Measurements from ENCODE around the gene CCDC82.
"Not testable (repeated sequence)": the region's sequence is repeated elsewhere in the genome, so short reads cannot be mapped to it uniquely, and the experiment has no call there.

CCDC82 gene

GRCh38 chr11:96389720-96390487 is at the start of gene CCDC82, which contains the start of gene JRKL:
CCDC82 (minus strand) TSS chr11:96389912; CDS start chr11:96384747, 5,165 bp downstream.
JRKL (plus strand) TSS chr11:96390013; CDS start chr11:96390650, 637 bp downstream.
- peak; percentile 96 for DNase-seq

GRCh38 chr11:96432654-96433053 is 42.9 kb upstream of the CCDC82 start:
- not testable (repeated sequence) for DNase-seq

- DNase-seq, result no peak
Measured at GRCh38 chr11:96430668-96431067, 41.0 kb upstream of the CCDC82 start.

- no peak for DNase-seq
Measured at GRCh38 chr11:96424693-96425092, 35.0 kb upstream of the CCDC82 start.

GRCh38 chr11:96413408-96413807 is 23.7 kb upstream of the CCDC82 start:
- DNase-seq, result no peak

DNA sequence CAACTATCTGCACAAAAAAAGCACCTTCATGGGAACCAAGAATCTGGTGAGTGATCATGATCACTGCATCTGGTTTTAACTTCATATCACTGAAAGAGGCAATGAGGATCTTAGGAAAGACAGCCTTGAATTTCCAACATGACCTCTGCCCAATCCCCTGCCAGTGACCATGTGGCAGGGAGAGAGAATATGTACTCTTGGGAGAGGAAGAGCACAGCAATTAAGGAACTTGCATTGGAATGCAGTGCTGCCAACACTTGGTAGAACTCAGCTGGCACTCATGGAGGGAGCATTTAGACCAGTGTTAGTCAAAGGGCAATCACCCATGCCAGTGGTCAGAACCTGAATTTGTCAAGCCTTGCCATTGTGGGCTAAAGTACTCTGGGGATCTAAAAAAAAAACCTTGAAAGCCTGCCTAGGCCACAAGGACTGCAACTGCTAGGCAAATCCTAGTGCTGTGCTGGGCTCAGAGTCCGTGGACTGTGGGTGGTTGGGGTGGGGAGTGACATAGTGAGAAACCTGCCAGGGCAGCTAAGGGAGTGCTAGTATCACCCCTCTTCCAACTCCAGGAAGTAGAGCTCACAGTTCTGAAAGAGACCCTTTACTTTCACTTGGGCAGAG is 23.2 kb upstream of the CCDC82 start:
- DNase-seq, result no peak

DNA sequence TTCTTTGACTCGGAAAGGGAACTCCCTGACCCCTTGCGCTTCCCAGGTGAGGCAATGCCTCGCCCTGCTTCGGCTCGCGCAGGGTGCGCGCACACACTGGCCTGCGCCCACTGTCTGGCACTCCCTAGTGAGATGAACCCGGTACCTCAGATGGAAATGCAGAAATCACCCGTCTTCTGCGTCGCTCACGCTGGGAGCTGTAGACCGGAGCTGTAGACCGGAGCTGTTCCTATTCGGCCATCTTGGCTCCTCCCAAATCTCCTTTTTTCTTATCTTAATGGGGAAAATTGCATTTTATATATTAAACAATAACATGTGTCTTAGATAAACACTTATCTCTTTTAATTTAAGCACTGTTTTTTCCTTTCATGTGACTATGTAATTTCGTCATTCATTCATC is 21.7 kb upstream of the CCDC82 start:
- DNase-seq, result not testable (repeated sequence)

GRCh38 chr11:96400697-96401096 is 11.0 kb upstream of the CCDC82 start:
- DNase-seq, result no peak

DNA sequence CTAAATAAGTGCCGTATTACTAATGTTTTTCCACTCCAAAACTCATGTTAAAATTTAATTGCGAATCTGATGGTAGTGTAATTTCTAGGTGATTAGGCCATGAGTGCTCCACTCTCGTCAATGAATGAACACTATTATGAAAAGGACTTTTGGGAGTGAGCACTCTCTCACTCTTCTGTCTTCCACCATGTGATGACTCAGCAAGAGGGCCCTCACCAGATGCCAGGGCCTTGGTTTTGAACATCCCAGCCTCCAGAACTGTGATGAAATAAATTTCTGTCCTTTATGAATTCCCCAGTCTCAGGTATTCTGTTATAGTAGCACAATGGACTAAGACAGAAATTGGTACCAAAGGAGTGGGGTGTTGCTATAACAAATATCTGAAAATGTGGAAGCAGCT is 8.2 kb upstream of the CCDC82 start:
- DNase-seq, result no peak

DNA sequence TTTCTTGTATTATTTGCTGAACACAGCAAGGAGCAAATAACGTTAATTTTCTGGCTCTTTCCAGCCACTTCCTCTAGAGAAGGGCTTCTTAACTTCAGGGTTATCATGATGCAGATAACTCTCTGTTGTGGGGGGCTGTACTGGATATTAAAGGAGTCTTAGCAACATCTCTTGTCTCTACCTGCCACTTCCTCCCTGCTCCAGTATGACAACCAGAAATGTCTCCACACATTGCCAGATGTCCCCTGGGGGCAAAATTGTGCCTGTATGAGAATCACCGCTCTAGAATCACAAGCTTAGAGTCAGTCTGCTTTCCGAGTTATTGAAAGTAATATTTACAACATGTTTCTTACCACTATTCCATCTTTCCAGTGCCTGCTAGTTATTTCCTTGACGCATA is 6.9 kb upstream of the CCDC82 start:
- DNase-seq, result no peak

DNA sequence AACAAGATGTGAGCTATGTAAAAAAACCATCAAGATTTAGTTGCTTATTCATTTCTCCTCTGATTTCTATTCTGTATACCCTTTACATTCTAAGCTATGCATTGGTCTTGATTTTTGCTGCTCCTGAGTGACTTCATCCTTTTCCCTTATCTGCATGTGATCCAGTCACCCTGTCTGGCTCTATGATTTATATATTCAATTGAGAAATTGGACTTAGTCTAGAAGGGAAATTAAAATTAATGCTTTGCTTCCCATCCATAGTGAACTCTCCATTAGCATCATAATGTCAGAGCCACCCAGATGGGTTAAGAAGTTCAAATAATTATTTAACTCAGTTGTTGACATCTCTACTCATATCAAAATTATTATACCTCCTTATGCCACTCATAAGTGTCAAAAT is 5.1 kb upstream of the CCDC82 start:
- DNase-seq, result no peak

DNA sequence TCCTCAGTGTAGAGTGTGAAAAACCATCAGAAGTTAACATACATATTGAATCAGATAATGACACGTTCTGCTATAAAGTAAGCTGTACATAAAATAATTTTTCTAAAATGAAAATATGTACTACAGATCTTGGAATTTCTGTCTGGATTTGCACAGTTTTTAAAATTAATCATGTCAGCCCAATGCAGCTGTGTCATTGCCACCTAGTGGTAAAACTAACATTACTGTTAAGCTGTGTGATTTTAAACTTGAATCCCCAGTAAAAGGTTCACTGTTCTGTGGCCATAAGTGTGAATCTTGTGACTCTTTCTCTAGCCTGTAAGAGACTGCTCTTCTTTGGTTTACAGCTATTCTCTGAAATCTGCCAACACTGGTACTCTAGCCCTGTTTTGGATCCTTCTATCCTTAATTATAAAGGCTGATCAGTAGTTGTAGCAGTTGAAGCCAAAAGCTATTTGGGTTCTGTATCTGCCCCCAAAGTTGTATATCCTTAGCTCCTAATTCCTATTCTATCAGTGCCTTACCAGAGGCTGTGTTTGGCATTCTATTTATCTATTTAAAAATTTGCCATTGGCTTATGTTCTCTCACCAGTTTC is 4.1 kb upstream of the CCDC82 start:
- no peak for DNase-seq

DNA sequence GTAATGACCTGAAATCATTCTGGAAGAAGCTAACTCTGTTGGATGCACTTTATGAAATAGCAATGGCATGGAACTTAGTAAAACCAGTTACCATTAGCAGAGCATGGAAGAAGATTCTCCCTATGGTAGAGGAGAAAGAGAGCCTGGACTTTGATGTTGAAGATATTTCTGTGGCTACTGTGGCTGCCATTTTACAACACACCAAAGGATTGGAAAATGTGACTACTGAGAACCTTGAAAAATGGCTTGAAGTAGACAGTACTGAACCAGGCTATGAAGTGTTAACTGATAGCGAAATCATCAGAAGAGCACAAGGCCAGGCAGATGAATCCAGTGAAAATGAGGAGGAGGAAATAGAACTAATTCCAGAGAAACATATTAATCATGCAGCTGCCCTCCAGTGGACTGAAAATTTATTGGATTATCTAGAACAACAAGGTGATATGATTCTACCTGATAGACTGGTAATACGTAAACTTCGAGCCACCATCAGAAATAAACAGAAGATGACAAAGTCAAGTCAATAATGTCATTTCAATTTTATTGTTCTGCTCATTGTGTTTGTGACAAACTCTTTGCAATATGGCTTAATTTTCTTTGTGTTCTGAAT is 2.1 kb upstream of the CCDC82 start:
- DNase-seq, result no peak

DNA sequence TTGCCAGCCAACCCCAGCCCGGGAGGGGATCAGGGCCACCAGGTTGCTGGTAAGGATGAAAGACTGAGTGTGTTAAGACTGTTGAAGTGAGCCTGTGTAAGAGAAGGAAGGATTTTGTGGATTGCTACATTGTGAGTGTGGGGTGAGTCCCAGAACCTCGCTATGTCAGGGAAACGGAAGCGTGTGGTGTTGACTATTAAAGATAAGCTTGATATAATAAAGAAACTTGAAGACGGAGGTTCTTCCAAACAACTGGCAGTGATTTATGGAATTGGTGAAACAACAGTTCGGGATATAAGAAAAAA is 728 bp upstream of the CCDC82 start:
- no peak for DNase-seq

GRCh38 chr11:96388891-96389719 is 607 bp downstream of the CCDC82 start:
- DNase-seq, result no peak

DNA sequence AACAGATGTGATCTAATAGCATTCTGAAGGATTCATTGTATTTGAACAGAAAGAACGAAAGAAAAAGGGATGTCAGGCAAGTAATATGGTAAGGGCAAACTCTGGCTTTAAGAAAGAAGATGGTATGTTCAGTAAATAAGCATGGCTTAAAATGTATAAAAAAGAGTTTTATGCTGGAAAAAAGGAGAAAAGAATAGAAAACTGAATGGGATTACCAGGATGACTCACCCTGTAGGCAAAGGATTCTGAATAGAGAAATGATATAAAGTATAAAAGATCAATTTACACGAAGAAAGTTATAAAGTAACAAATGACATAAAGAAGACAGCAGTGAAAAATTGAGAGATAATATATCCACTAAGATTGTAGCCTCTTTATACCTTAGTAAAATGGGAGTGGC is 4.5 kb downstream of the CCDC82 start:
- no peak for DNase-seq

- DNase-seq, result no peak
Measured at GRCh38 chr11:96384156-96384555, 5.6 kb downstream of the CCDC82 start.

DNA sequence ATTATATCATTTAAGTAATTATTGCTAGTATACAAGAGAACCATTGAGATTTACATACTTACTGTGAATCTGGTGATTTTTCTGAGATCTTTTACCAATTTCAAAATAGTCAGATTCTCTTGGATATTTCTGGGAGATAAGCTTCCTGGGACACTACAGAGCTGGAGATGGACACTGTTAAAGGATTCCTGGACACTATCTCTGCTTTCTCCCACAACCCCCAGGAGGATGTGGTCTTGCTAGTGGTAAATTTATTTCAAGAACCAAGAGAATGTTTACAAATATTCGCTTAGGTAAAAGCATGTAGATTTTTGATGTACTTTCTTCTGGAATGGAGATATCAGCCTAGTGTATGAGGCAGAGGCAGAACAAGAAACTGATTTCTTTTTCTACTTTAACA is 12.9 kb downstream of the CCDC82 start:
- DNase-seq, result no peak

- no peak for DNase-seq
Measured at GRCh38 chr11:96373826-96374225, 15.9 kb downstream of the CCDC82 start.

DNA sequence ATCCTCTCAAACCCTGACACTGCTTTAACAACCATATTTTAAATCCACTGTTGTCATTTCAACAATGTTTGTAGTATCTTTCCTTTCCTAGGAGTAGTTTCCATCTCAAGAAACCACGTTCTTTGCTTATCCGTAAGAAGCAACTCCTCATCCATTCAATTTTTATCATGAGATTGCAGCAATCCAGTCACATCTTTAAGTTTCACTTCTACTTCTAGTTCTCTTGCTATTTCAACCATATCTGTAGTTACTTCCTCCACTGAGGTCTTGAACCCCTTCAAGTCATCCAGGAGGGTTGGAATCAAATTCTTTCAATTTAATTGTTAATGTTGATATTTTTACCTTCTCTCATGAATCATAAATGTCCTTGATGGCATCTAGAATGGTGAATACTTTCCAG is 22.4 kb downstream of the CCDC82 start:
- DNase-seq, result no peak

DNA sequence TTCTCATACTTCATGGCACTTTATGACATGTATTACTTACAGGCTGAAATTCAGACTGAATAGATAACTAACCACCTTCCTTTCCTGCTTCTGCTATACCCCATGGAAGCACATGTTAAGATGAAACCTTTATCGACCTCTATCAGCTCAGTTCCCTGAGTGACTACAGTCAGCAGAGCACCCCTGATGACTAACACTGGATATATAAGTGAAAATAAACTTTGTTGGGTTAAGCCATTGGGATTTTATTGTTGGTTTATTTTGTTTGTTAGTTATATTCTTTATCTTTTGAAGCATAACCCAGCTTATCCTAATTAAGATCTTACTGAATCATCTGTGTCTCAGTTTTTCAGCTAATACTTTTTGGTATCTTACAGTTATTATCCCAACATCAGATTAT is 23.7 kb downstream of the CCDC82 start:
- no peak for DNase-seq

DNA sequence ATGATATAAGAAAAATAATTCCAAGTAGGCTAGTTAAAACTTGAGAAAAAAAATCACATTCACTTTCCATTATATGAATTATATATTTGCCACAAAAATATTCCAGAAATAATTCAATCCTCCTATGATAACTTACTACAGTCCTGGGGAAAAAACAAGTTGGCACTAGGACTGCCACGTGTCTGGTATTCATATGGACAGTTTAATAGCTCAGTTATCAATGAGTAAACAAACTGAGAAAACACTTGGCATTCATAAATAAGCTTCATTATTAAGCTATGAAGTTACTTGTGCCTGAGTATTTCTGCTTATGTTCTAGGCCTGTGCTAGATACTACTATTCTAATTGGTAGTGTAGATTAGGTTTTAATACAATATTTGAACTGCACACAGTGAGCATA is 24.2 kb downstream of the CCDC82 start:
- no peak for DNase-seq

GRCh38 chr11:96361778-96362177 is 27.9 kb downstream of the CCDC82 start:
- no peak for DNase-seq

All from stimulated activated naive CD4-positive, alpha-beta T cell treated with Interleukin-2 at 50 U/mL for 16 hours (primary cell).